BJ (cell line): ENCODE measurements around the gene TOMM20. TPM values are rescaled to one million over a fixed set of nuclear protein-coding genes. Genes with fewer than 3 reads are reported as not detected.

Source experiments
- CTCF ChIA-PET: fragments of 350-600 bp; formaldehyde crosslinking; extraction: SDS; loops from one replicate; lab custom pipeline; 2021; ENCODE audit warnings: antibody characterized with exemption, inconsistent platforms; lab: Yijun Ruan, JAX
- POLR2A ChIA-PET: fragments of 300-600 bp; sonication (Branson Sonifier 250); formaldehyde crosslinking; extraction: SDS; loops from one replicate; lab custom pipeline; 2021; ENCODE audit warnings: antibody characterized with exemption; lab: Charles Lee
- DNase-seq: peaks from one replicate; pipeline ENCODE4 v3.0.0-alpha.2; 2011; ENCODE audit warnings: low read depth
- H3K27me3 ChIP-seq: 2 replicates; pipeline ENCODE4 v1.6.0; 2011; ENCODE audit warnings: low read length; ENCODE audit not compliant: control insufficient read depth, insufficient read depth
- H3K36me3 ChIP-seq: 2 replicates; pipeline ENCODE4 v1.5.1; 2011; ENCODE audit warnings: low read length; ENCODE audit not compliant: control insufficient read depth, insufficient read depth
- H3K4me3 ChIP-seq: 2 replicates; pipeline ENCODE4 v1.5.1; 2011; ENCODE audit warnings: low read depth, mild to moderate bottlenecking, control low read depth, low read length
- CTCF ChIP-seq: IDR thresholded peaks from 2 replicates; pipeline ENCODE4 v1.5.1; 2011; ENCODE audit warnings: low read depth, mild to moderate bottlenecking, control low read depth, inconsistent platforms, low read length, moderate library complexity; ENCODE audit not compliant: insufficient read depth
- polyA plus RNA-seq: library from polyadenylated mRNA; depleted of rRNA; stranded (reverse); fragments of >200 nt; gene quantifications from 2 replicates; pipeline ENCODE4 v1.2.3, GENCODE V29; 2011; rRNA removed
- small RNA-seq: library from RNA; depleted of rRNA; stranded (forward); fragments of <200 nt; gene quantifications from one replicate; pipeline ENCODE3, GENCODE V24; 2012; ENCODE audit warnings: low replicate concordance, low read depth; ENCODE audit not compliant: insufficient read length

The TOMM20 gene
- polyA plus RNA-seq, 1 experiment, result 56.8 TPM

- no peak for DNase-seq
- ChIA-PET CTCF (interaction anchor here (1.1 kb wide), 1 partner anchor 10 kb away, joined by 3 read pairs; no protein-coding TSS in a partner anchor), POLR2A (no interaction called here)
- no peaks in the 10 kb centered on the region for H3K36me3 ChIP-seq
- H3K27me3 ChIP-seq, result no peaks in the 10 kb centered on the region
- H3K4me3 ChIP-seq, result no peak overlapping the region
- no peak for TF ChIP-seq CTCF
Observed at GRCh38 chr1:235060607-235061470, 67.8 kb downstream of the TOMM20 start.

Small RNAs within 50 kb of the gene (small RNA-seq; reads per million reads assigned to genes)
- not detected for gene AL732292.1
- 2.7 reads per million, percentile 32 among the genes with 10 or more reads in this experiment for gene SNORA14B

Other genes starting within 250 kb of the TOMM20 start
- 24.4 and 34.0 TPM in 2 replicates for gene RBM34, start 32.4 kb upstream of the TOMM20 start, polyA plus RNA-seq
- 3.1 and 8.0 TPM in 2 replicates for gene ARID4B, start 199.3 kb upstream of the TOMM20 start, polyA plus RNA-seq
- gene GGPS1, start 199.7 kb upstream of the TOMM20 start, polyA plus RNA-seq, result 18.8 and 37.3 TPM in 2 replicates
- 16.0 and 28.6 TPM in 2 replicates for gene TBCE, start 238.6 kb upstream of the TOMM20 start, polyA plus RNA-seq